ENCODE measurements around the gene MMD.

Gene MMD

DNA sequence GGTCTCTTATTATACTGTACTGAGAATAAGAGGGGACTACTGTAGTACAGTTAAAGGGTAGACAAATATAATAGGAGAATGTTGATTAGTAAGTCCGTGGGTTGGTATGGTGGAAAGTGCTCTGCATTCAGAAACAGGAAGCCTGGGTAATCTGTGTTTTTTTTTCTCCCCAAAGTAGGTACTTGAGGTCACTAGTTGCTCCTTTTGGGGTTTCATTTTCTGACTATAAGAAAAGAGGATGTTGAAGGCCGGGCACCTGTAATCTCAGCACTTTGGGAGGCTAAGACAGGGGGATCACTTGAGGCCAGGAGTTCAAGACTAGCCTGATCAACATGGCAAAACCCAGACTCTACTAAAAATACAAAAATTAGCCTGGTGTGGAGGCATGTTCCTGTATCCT, 42.0 kb upstream of the MMD start:
- Histone ChIP-seq H3K36me3 (ENCODE audit: insufficient read depth, low read length) (no peaks in the 10 kb centered on the region), H3F3A (ENCODE audit: low read depth) (no peaks in the 10 kb centered on the region), H3K9me3 (ENCODE audit: insufficient read depth, low read depth, low read length) (no peaks in the 10 kb centered on the region), H3K9me2 (replicated peaks; ENCODE audit: low read depth, low read length) (no peaks in the 10 kb centered on the region), H3K4me3 (ENCODE audit: low read length, poor library complexity, severe bottlenecking) (no peak overlapping the region), H3K9ac (ENCODE audit: low read depth, low read length, poor library complexity, severe bottlenecking) (no peak overlapping the region), H3K4me1 (ENCODE audit: insufficient read depth, low read length, poor library complexity, severe bottlenecking) (no peaks in the 10 kb centered on the region), H3K27me3 (ENCODE audit: insufficient read depth, low read length, poor library complexity, severe bottlenecking) (no peaks in the 10 kb centered on the region), H3K79me2 (ENCODE audit: insufficient read depth, low read length) (no peaks in the 10 kb centered on the region), H2AFZ (ENCODE audit: low read length) (no peak overlapping the region), H4K20me1 (ENCODE audit: insufficient read depth, low read length, poor library complexity, severe bottlenecking) (no peaks in the 10 kb centered on the region), H3K4me2 (ENCODE audit: low read depth, low read length, poor library complexity, severe bottlenecking) (no peak overlapping the region)
- no peak for TF ChIP-seq EZH2phosphoT487 (IDR thresholded peaks at IDR 0.05; ENCODE audit: borderline replicate concordance)
- no peak for TF ChIP-seq CTCF (conservative IDR thresholded peaks at IDR 0.05; ENCODE audit: low read length)

DNA sequence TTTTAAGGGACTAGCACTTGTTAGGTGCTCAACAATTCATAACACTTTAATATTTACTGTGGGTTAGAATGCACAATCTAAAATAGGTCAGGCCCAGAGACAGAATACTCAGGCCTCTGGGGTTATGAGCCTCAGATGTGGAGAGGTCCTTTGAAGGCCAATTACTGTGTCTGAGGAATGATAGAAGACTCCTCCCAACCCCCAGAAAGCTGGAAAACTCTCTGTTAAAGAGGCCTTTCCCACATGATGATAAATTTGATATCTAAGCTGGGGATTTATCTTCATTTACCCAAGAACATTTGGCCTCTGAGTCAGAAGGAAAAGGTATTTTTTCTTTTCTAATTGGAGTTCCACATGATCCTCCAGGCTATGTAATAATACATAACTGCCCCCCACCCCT, 41.1 kb upstream of the MMD start:
- Histone ChIP-seq H3K4me2 (ENCODE audit: low read depth, low read length, poor library complexity, severe bottlenecking) (no peak overlapping the region), H3K4me3 (ENCODE audit: low read length, poor library complexity, severe bottlenecking) (no peak overlapping the region), H3K27me3 (ENCODE audit: insufficient read depth, low read length, poor library complexity, severe bottlenecking) (no peaks in the 10 kb centered on the region), H3K9me2 (replicated peaks; ENCODE audit: low read depth, low read length) (no peaks in the 10 kb centered on the region), H3K4me1 (ENCODE audit: insufficient read depth, low read length, poor library complexity, severe bottlenecking) (no peaks in the 10 kb centered on the region), H4K20me1 (ENCODE audit: insufficient read depth, low read length, poor library complexity, severe bottlenecking) (no peaks in the 10 kb centered on the region), H2AFZ (ENCODE audit: low read length) (no peak overlapping the region), H3K36me3 (ENCODE audit: insufficient read depth, low read length) (no peaks in the 10 kb centered on the region), H3F3A (ENCODE audit: low read depth) (no peaks in the 10 kb centered on the region), H3K9ac (ENCODE audit: low read depth, low read length, poor library complexity, severe bottlenecking) (no peak overlapping the region), H3K79me2 (ENCODE audit: insufficient read depth, low read length) (no peaks in the 10 kb centered on the region), H3K9me3 (ENCODE audit: insufficient read depth, low read depth, low read length) (no peaks in the 10 kb centered on the region)
- no peak for TF ChIP-seq CTCF (conservative IDR thresholded peaks at IDR 0.05; ENCODE audit: low read length)
- TF ChIP-seq EZH2phosphoT487 (IDR thresholded peaks at IDR 0.05; ENCODE audit: borderline replicate concordance), result no peak

DNA sequence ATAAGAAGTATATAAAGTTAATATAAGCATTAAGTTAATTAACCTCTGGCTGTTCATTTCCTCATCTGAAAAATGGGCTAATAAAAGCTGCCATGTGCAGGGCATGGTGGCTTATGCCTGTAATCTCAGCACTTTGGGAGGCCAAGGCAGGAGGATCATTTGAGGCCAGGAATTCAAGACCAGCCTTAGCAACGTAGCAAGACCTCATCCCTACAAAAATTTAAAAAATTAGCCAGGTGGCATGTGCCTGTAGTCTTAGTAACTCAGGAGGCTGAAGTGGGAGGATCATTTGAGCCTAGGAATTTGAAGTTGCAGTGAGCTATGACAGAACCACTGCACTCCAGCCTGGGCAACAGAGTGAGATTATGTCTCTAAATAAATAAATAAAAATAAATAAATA, 40.6 kb upstream of the MMD start:
- Histone ChIP-seq H3K4me2 (ENCODE audit: low read depth, low read length, poor library complexity, severe bottlenecking) (no peak overlapping the region), H3K9ac (ENCODE audit: low read depth, low read length, poor library complexity, severe bottlenecking) (no peak overlapping the region), H3K79me2 (ENCODE audit: insufficient read depth, low read length) (no peaks in the 10 kb centered on the region), H3K9me2 (replicated peaks; ENCODE audit: low read depth, low read length) (no peaks in the 10 kb centered on the region), H2AFZ (ENCODE audit: low read length) (no peak overlapping the region), H3K4me1 (ENCODE audit: insufficient read depth, low read length, poor library complexity, severe bottlenecking) (no peaks in the 10 kb centered on the region), H3K4me3 (ENCODE audit: low read length, poor library complexity, severe bottlenecking) (no peak overlapping the region), H3F3A (ENCODE audit: low read depth) (no peaks in the 10 kb centered on the region), H3K9me3 (ENCODE audit: insufficient read depth, low read depth, low read length) (no peaks in the 10 kb centered on the region), H3K36me3 (ENCODE audit: insufficient read depth, low read length) (no peaks in the 10 kb centered on the region), H3K27me3 (ENCODE audit: insufficient read depth, low read length, poor library complexity, severe bottlenecking) (no peaks in the 10 kb centered on the region), H4K20me1 (ENCODE audit: insufficient read depth, low read length, poor library complexity, severe bottlenecking) (no peaks in the 10 kb centered on the region)
- TF ChIP-seq CTCF (conservative IDR thresholded peaks at IDR 0.05; ENCODE audit: low read length) (no peak), EZH2phosphoT487 (IDR thresholded peaks at IDR 0.05; ENCODE audit: borderline replicate concordance) (no peak)

Measured in Loucy (cell line).